HG03558 (cell line): ENCODE results near the gene ANP32E.

Source experiments
- ATAC-seq: cut with Tn5 transposase; IDR thresholded peaks from one replicate; pipeline ENCODE4 v1.9.1; 2021; ENCODE audit warnings: moderate number of reproducible peaks; ENCODE audit not compliant: unreplicated experiment; ENCODE audit errors: extremely low read depth

Gene ANP32E

GRCh38 chr1:150176593-150176992 is 59.3 kb downstream of the ANP32E start:
- ATAC-seq, result no peak

DNA sequence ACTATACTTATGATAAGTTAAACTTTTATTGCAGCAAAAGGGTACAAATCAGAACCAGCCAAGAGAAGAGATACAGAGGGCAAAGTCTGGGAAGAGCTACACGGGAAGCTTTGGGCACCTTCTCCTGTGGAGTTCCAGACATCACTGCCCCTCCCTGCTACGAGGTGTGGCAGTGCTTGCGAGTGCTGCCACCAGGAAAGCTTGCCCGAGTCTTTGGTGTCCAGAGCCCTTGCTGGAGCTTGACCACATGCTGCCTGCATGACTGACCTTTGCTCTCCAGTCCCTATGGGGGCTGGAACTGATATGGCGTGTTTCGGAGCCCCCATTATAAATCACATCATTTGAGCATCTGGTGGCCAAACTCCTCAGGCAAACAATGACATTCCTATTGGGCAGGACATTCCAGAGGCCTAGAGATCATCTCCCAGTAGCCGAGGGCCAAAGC is 62.7 kb downstream of the ANP32E start:
- no peak for ATAC-seq

DNA sequence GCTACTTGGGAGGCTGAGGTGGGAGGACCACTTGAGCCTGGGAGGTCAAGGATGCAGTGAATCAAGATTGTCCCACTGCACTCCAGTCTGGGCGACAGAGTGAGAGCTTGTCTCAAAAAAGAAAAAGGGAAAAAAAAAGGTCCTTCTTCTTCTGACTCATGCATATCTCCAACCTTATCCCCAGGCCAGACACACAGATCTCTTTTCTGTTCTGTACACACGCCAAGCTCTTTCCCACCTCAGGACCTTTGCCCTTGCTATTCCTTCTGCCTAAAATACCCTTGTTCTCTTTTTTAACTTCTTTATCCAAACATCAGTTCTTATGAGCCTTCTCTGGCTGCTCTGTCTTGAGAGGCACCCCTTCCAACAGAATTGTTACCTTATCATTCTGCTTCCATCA is 64.1 kb downstream of the ANP32E start:
- ATAC-seq, result no peak

DNA sequence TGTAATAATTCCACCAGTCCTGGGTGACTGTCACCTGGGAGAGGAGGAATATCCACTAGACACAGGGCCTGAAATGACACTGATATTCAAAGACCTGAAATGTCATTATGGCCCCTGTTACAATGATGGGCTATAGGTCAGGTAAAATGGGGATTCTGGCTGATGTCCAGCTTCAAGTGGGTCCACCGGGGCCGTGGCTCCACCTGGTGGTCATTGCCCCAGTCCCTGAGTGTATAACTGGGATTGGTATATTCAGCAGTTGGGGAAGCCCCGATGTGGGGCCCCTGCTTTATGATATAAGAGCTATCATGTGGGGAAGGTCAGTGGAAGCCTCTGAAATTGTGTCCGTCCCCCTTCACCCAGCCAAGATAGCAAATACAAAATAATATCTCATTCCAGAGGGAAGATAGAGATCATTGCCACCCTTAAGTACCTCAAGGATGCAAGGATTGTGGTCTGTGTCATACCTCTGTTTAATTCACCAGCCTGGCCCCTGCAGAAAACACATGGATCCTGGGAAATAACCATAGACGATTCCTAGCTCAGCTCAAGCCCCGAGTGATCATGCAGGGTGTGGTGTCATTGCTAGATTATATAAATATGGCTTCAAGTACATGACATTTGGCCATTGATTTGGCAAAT is 66.8 kb downstream of the ANP32E start:
- ATAC-seq, result no peak
